ENCODE measurements around the gene CCL8.

GRCh38 chr17:34287875-34288274, 31.4 kb upstream of the CCL8 start:
- TF ChIP-seq EZH2 (IDR thresholded peaks at IDR 0.05), result no peak
- TF ChIP-seq POLR2AphosphoS5 (IDR thresholded peaks at IDR 0.05; ENCODE audit: borderline replicate concordance, low read depth, low read length), result no peak

Measured in SK-N-MC (cell line).